ENCODE measurements around the gene RHBDF1. TPM values are rescaled to one million over a fixed set of nuclear protein-coding genes. Genes with fewer than 3 reads are reported as not detected.
A peak's percentile ranks its signal among the peaks of the same experiment; 100 is the strongest.

The RHBDF1 gene
- total and polyA plus RNA-seq, 2 of the 13 experiments (the other 11 are each of a cell fraction or from before 2014, with no cell fraction given) = 5.4 to 26.9 TPM

GRCh38 chr16:65745-66144 is 6.7 kb downstream of the RHBDF1 start (continued):
- TF ChIP-seq RXRA (CRISPR knock-in tag; IDR thresholded peaks at IDR 0.05) = peak; percentile 51; the same call in 1 of the 2 replicates

GRCh38 chr16:64914-65255 is 7.5 kb downstream of the RHBDF1 start:
- in situ Hi-C loops (cut with HindIII; ENCODE audit: extremely low pct_ligation_motif_present, low pct_unique_long_range_greater_than_20kb) (no loop called here), intact Hi-C loops (cut with micrococcal nuclease; ENCODE audit: unreplicated experiment) (loop anchor here (1.0 kb wide), 2 partner anchors 32 to 116 kb away; no protein-coding TSS in a partner anchor)
- peaks cover 0 to 1% of the 10 kb centered on the region in 2 experiments; a peak in 2 of 5 replicates for H3K36me3 ChIP-seq (replicated peaks in 1 of 2; ENCODE audit: control insufficient read depth in 1 of 2, insufficient read depth in 2 of 2, low read length in 2 of 2)
- BruUV-seq (replicated peaks) = no TSS peak
- H3K4me2 ChIP-seq (ENCODE audit: low read depth, low read length) = no peak overlapping the region
- CTCF ChIA-PET (ENCODE audit: low intra/inter-chr PET ratio, low total read pairs) = interaction anchor here (1.3 to 5.1 kb wide), 5 partner anchors 11 to 116 kb away, joined by 4 to 155 read pairs (median 8); partner anchors contain the start of gene HBQ1
- H3K9me3 ChIP-seq (ENCODE audit: low read length) = no peaks in the 10 kb centered on the region
- no peak overlapping the region for H3K27ac ChIP-seq (ENCODE audit: extremely low read length, insufficient read depth, low read length)
- no peaks in the 10 kb centered on the region for H3K27me3 ChIP-seq (ENCODE audit: control insufficient read depth in 1 of 2, insufficient read depth in 2 of 2, low read length in 2 of 2)
- peaks cover 40% of the 10 kb centered on the region for H3K4me1 ChIP-seq (ENCODE audit: insufficient read depth, low read length)
- peaks cover 9% of the 10 kb centered on the region; the same call in 1 of the 2 replicates for H4K20me1 ChIP-seq (ENCODE audit: insufficient read depth, low read length)
- DNase-seq (ENCODE audit: low spot score) (no peak), ATAC-seq (no peak), FAIRE-seq (no peak)
- WGBS (ENCODE audit: low lambda C conversion rate) = 71% methylated on average over 3 of the region's 9 CpGs
- H3K9ac ChIP-seq (ENCODE audit: insufficient read depth, low read depth, low read length) = no peak overlapping the region
- no peaks in the 10 kb centered on the region for H3K79me2 ChIP-seq (ENCODE audit: insufficient read depth, low read length)
- POLR2A ChIA-PET = no interaction called here
- H2AFZ ChIP-seq (ENCODE audit: low read length) = no peak overlapping the region
- no peak overlapping the region for H3K4me3 ChIP-seq (replicated peaks in 1 of 3; ENCODE audit: insufficient read depth in 1 of 3, low read depth in 2 of 3, low read length in 3 of 3)
- TF ChIP-seq HINFP (CRISPR knock-in tag; IDR thresholded peaks at IDR 0.05; ENCODE audit: low read depth) (no peak), SMAD9 (CRISPR knock-in tag; IDR thresholded peaks at IDR 0.05) (no peak), ZBTB1 (CRISPR knock-in tag; IDR thresholded peaks at IDR 0.05; ENCODE audit: borderline replicate concordance) (no peak), JUN (CRISPR knock-in tag; IDR thresholded peaks at IDR 0.05) (no peak), SAFB2 (CRISPR knock-in tag; IDR thresholded peaks at IDR 0.05; ENCODE audit: borderline replicate concordance, low read depth) (no peak), ATF3 (CRISPR knock-in tag; IDR thresholded peaks at IDR 0.05) (no peak), ZFP82 (CRISPR knock-in tag; IDR thresholded peaks at IDR 0.05; ENCODE audit: borderline replicate concordance) (no peak), PHF20 (CRISPR knock-in tag; IDR thresholded peaks at IDR 0.05) (no peak), SIX4 (CRISPR knock-in tag; IDR thresholded peaks at IDR 0.05) (no peak), HOMEZ (CRISPR knock-in tag; IDR thresholded peaks at IDR 0.05; ENCODE audit: low read depth) (no peak), ZFP37 (CRISPR knock-in tag; IDR thresholded peaks at IDR 0.05; ENCODE audit: borderline replicate concordance) (no peak), ZFP62 (CRISPR knock-in tag; IDR thresholded peaks at IDR 0.05) (no peak), WIZ (CRISPR knock-in tag; IDR thresholded peaks at IDR 0.05) (no peak), ZNF142 (CRISPR knock-in tag; IDR thresholded peaks at IDR 0.05) (no peak)

Data from HepG2 (cell line).